ENCODE results near the gene TLCD5. TPM values are rescaled to one million over a fixed set of nuclear protein-coding genes. Genes with fewer than 3 reads are reported as not detected.
A peak's percentile ranks its signal among the peaks of the same experiment; 100 is the strongest.

Gene TLCD5
- total RNA-seq, 1 experiment from 2014 or later, result 7.1 TPM

DNA sequence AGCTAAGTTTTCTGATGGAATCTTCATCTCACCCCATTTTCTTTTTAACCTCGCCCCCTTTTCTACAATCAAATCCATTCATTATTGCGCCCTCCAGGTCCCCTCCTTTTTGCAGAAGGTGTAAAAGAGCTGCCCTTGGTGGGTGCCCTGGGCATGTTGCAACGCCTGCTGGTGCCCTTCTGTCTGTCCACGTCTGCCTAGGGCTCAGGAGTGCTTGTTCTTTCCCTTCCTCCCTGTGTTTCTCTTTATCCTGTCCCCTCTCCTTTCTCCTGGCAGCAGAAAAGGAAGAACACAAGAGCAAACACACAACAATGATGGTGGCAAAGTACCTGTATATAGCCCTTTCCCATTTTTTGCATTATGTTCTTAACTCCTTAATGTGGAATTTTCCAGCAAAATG is 6.2 kb upstream of the TLCD5 start:
- H3K27me3 ChIP-seq (ENCODE audit: insufficient read depth, low read length), result no peaks in the 10 kb centered on the region
- H3K9me3 ChIP-seq (ENCODE audit: control insufficient read depth, low read depth, low read length), result no peaks in the 10 kb centered on the region
- DNase-seq, result peak; percentile 22
- no peak overlapping the region for H4K8ac ChIP-seq (replicated peaks; ENCODE audit: insufficient read length, low read depth, low read length)
- H2BK5ac ChIP-seq (ENCODE audit: insufficient read length, low read length), result no peak overlapping the region
- no peaks in the 10 kb centered on the region for H3K36me3 Mint-ChIP-seq (ENCODE audit: insufficient read depth in 1 of 3, low read depth in 3 of 3)
- H3K56ac ChIP-seq (ENCODE audit: insufficient read length, low read depth, low read length), result no peak overlapping the region
- WGBS (ENCODE audit: extremely low coverage, insufficient read length, low lambda C conversion rate), result 100% methylated on average over 2 of the region's 4 CpGs
- H3K27ac Mint-ChIP-seq, result no peak overlapping the region
- no peak overlapping the region for H2BK15ac ChIP-seq (ENCODE audit: low read depth, low read length)
- H3K9me3 Mint-ChIP-seq, result no peaks in the 10 kb centered on the region
- peaks cover 2% of the 10 kb centered on the region; the same call in 1 of the 2 replicates for H3K4me1 ChIP-seq (ENCODE audit: insufficient read depth, low read length)
- H3K18ac ChIP-seq (ENCODE audit: insufficient read length, low read depth, low read length), result no peak overlapping the region
- H3K79me2 ChIP-seq (ENCODE audit: insufficient read depth, low read length), result no peaks in the 10 kb centered on the region
- H2BK12ac ChIP-seq (ENCODE audit: insufficient read length, low read depth, low read length), result no peak overlapping the region
- no peak overlapping the region for H3K23ac ChIP-seq (ENCODE audit: insufficient read length, low read depth, low read length)
- H3K14ac ChIP-seq (ENCODE audit: insufficient read depth, low read length), result no peak overlapping the region
- no peak overlapping the region for H3K27ac ChIP-seq (ENCODE audit: insufficient read length, low read depth, low read length)
- H3K23me2 ChIP-seq (ENCODE audit: insufficient read length, low read depth, low read length, poor library complexity, severe bottlenecking), result no peaks in the 10 kb centered on the region
- no peak overlapping the region for H2AK5ac ChIP-seq (ENCODE audit: insufficient read length, low read length)
- no peak overlapping the region for H2AFZ ChIP-seq (ENCODE audit: low read length)
- H3K4me2 ChIP-seq (ENCODE audit: insufficient read depth, insufficient read length, low read length), result no peak overlapping the region
- H4K5ac ChIP-seq (ENCODE audit: insufficient read length, low read depth, low read length), result no peak overlapping the region
- H4K91ac ChIP-seq (ENCODE audit: insufficient read length, low read depth, low read length), result no peak overlapping the region
- peaks cover 11 to 14% of the 10 kb centered on the region in 2 experiments for H3K4me1 Mint-ChIP-seq
- TF ChIP-seq, protein P1, sequence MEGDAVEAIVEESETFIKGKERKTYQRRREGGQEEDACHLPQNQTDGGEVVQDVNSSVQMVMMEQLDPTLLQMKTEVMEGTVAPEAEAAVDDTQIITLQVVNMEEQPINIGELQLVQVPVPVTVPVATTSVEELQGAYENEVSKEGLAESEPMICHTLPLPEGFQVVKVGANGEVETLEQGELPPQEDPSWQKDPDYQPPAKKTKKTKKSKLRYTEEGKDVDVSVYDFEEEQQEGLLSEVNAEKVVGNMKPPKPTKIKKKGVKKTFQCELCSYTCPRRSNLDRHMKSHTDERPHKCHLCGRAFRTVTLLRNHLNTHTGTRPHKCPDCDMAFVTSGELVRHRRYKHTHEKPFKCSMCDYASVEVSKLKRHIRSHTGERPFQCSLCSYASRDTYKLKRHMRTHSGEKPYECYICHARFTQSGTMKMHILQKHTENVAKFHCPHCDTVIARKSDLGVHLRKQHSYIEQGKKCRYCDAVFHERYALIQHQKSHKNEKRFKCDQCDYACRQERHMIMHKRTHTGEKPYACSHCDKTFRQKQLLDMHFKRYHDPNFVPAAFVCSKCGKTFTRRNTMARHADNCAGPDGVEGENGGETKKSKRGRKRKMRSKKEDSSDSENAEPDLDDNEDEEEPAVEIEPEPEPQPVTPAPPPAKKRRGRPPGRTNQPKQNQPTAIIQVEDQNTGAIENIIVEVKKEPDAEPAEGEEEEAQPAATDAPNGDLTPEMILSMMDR (conservative IDR thresholded peaks at IDR 0.05), result no peak
- H2BK20ac ChIP-seq (ENCODE audit: low read depth, low read length, poor library complexity, severe bottlenecking), result no peak overlapping the region
- no peaks in the 10 kb centered on the region for H4K20me1 ChIP-seq (ENCODE audit: control insufficient read depth, insufficient read depth, insufficient read length)
- no peak overlapping the region for H3K4ac ChIP-seq (ENCODE audit: low read depth, low read length)
- H3K27me3 Mint-ChIP-seq (ENCODE audit: low read depth), result peaks cover 14% of the 10 kb centered on the region
- H3T11ph ChIP-seq (ENCODE audit: low read length), result no peak overlapping the region
- no peaks in the 10 kb centered on the region for H3K79me1 ChIP-seq (ENCODE audit: insufficient read depth, low read depth, low read length, poor library complexity, severe bottlenecking)
- no peak overlapping the region for H2BK120ac ChIP-seq (ENCODE audit: low read depth, low read length, poor library complexity, severe bottlenecking)
- no peak overlapping the region for H3K4me3 Mint-ChIP-seq
- H3K9ac ChIP-seq (ENCODE audit: extremely low read depth, insufficient read length, low read length), result no peak overlapping the region
